ENCODE data around the gene MYBPHL. TPM values are rescaled to one million over a fixed set of nuclear protein-coding genes. Genes with fewer than 3 reads are reported as not detected.

MYBPHL gene
- total RNA-seq, 2 experiments from 2014 or later: not detected

- H3K9me3 Mint-ChIP-seq: no peaks in the 10 kb centered on the region
- CTCF ChIA-PET: interaction anchor here (1.1 to 1.2 kb wide), 3 partner anchors 21 to 273 kb away, joined by 3 read pairs; no protein-coding TSS in a partner anchor
Measured at GRCh38 chr1:109259674-109260557, 46.9 kb downstream of the MYBPHL start.

GRCh38 chr1:109258481-109259466 is 48.0 kb downstream of the MYBPHL start:
- Mint-ChIP-seq H3K9me3 (no peaks in the 10 kb centered on the region), H3K4me3 (no peak overlapping the region), H3K27me3 (no peaks in the 10 kb centered on the region), H3K4me1 (ENCODE audit: low read depth) (peaks cover 4% of the 10 kb centered on the region), H3K36me3 (ENCODE audit: low read depth) (no peaks in the 10 kb centered on the region), H3K27ac (no peak overlapping the region)
- no peak for TF ChIP-seq CTCF (IDR thresholded peaks at IDR 0.05)
- POLR2A ChIA-PET: no interaction called here
- intact Hi-C loops (cut with micrococcal nuclease): no loop called here
- CTCF ChIA-PET: interaction anchor here (1.1 to 1.2 kb wide), 3 partner anchors 20 to 274 kb away, joined by 3 read pairs; no protein-coding TSS in a partner anchor
- no peak for ATAC-seq
- DNase-seq: no peak

More at GRCh38 chr1:109259674-109260557, 46.9 kb downstream of the MYBPHL start:
- Mint-ChIP-seq H3K36me3 (ENCODE audit: low read depth) (no peaks in the 10 kb centered on the region), H3K27ac (no peak overlapping the region), H3K27me3 (no peaks in the 10 kb centered on the region), H3K4me1 (ENCODE audit: low read depth) (peaks cover 4% of the 10 kb centered on the region), H3K4me3 (no peak overlapping the region)
- POLR2A ChIA-PET: interaction anchor here (0.8 kb wide), 1 partner anchor 31 kb away, joined by 3 read pairs; no protein-coding TSS in a partner anchor
- ATAC-seq (no peak), DNase-seq (no peak)
- TF ChIP-seq CTCF (IDR thresholded peaks at IDR 0.05): no peak
- intact Hi-C loops (cut with micrococcal nuclease): loop anchor here (5.0 kb wide), 3 partner anchors 53 to 272 kb away; partner anchors contain the start of gene SORT1

- TF ChIP-seq CTCF (IDR thresholded peaks at IDR 0.05): no peak
- intact Hi-C loops (cut with micrococcal nuclease): no loop called here
- H3K9me3 Mint-ChIP-seq: no peaks in the 10 kb centered on the region
- no peak overlapping the region for H3K27ac Mint-ChIP-seq
- no peak for ATAC-seq
- no peaks in the 10 kb centered on the region for H3K36me3 Mint-ChIP-seq (ENCODE audit: low read depth)
- H3K4me3 Mint-ChIP-seq: no peak overlapping the region
- no peak for DNase-seq
- POLR2A ChIA-PET: interaction anchor here (1.6 kb wide), 1 partner anchor 11 kb away, joined by 6 read pairs; no protein-coding TSS in a partner anchor
- no peaks in the 10 kb centered on the region for H3K27me3 Mint-ChIP-seq
- CTCF ChIA-PET: interaction anchor here (0.6 to 1.1 kb wide), 2 partner anchors 57 to 275 kb away, joined by 3 to 4 read pairs; no protein-coding TSS in a partner anchor
- H3K4me1 Mint-ChIP-seq (ENCODE audit: low read depth): peaks cover 2% of the 10 kb centered on the region
Measured at GRCh38 chr1:109257682-109258421, 49.0 kb downstream of the MYBPHL start.

- intact Hi-C loops (cut with micrococcal nuclease): no loop called here
- POLR2A ChIA-PET: interaction anchor here (1.6 kb wide), 1 partner anchor 10 kb away, joined by 6 read pairs; no protein-coding TSS in a partner anchor
- H3K36me3 Mint-ChIP-seq (ENCODE audit: low read depth): no peaks in the 10 kb centered on the region
- CTCF ChIA-PET: interaction anchor here (0.6 to 1.2 kb wide), 4 partner anchors 26 to 276 kb away, joined by 3 to 4 read pairs (median 3); partner anchors contain the start of gene PSRC1
- H3K4me3 Mint-ChIP-seq: no peak overlapping the region
- H3K27ac Mint-ChIP-seq: no peak overlapping the region
- ATAC-seq (peak; percentile 20), DNase-seq (no peak)
- no peaks in the 10 kb centered on the region for H3K27me3 Mint-ChIP-seq
- TF ChIP-seq CTCF (IDR thresholded peaks at IDR 0.05): no peak
- H3K4me1 Mint-ChIP-seq (ENCODE audit: low read depth): peaks cover 2% of the 10 kb centered on the region
- no peaks in the 10 kb centered on the region for H3K9me3 Mint-ChIP-seq
Measured at GRCh38 chr1:109256971-109257681, 49.7 kb downstream of the MYBPHL start.

All from activated CD8-positive, alpha-beta T cell treated with anti-CD3 and anti-CD28 coated beads for 36 hours (primary cell).